ENCODE measurements around the gene MAST1. TPM values are rescaled to one million over a fixed set of nuclear protein-coding genes. Genes with fewer than 3 reads are reported as not detected.

The MAST1 gene
- 1.8 and 2.4 TPM in 2 replicates for polyA plus RNA-seq (2013)

GRCh38 chr19:12838182-12838885 lies at the start of gene MAST1:
Gene MAST1 (plus strand): TSS chr19:12838515. CDS start chr19:12838573, 58 bp downstream.
- Histone ChIP-seq H4K91ac (ENCODE audit: low read depth, low read length) (no peak within 1 kb of the TSS), H3K9ac (ENCODE audit: low read length) (no peak within 1 kb of the TSS), H3K4me1 (ENCODE audit: control insufficient read depth in 1 of 2, insufficient read depth in 2 of 2, low read length in 2 of 2) (peaks cover 7 to 21% of the 10 kb centered on the region in 2 experiments), H4K8ac (ENCODE audit: low read depth, low read length) (no peak within 1 kb of the TSS), H2BK12ac (ENCODE audit: low read length) (no peak within 1 kb of the TSS), H3K27ac (ENCODE audit: low read depth, low read length) (no peak within 1 kb of the TSS), H3K4me2 (ENCODE audit: low read length) (peak within 1 kb of the TSS; percentile 71), H3K4me3 (ENCODE audit: low read depth, low read length) (peak within 1 kb of the TSS; percentile 53), H2BK120ac (ENCODE audit: insufficient read depth, low read length, poor library complexity) (no peak within 1 kb of the TSS), H3K79me1 (ENCODE audit: low read length) (no peaks in the 10 kb centered on the region), H3K36me3 (ENCODE audit: control insufficient read depth in 1 of 2, insufficient read depth in 2 of 2, low read length in 2 of 2) (no peaks in the 10 kb centered on the region), H3K23ac (ENCODE audit: low read length) (no peak within 1 kb of the TSS), H3K27me3 (ENCODE audit: insufficient read depth, low read length) (peaks cover 30% of the 10 kb centered on the region), H3K4ac (ENCODE audit: low read depth, low read length) (no peak within 1 kb of the TSS), H3K79me2 (ENCODE audit: control insufficient read depth, insufficient read depth, low read length, poor library complexity) (no peaks in the 10 kb centered on the region), H2BK5ac (ENCODE audit: low read depth, low read length, poor library complexity) (no peak within 1 kb of the TSS), H3K9me3 (ENCODE audit: insufficient read depth, low read depth, low read length) (peaks cover 10% of the 10 kb centered on the region), H3K14ac (ENCODE audit: low read length) (no peak within 1 kb of the TSS), H4K12ac (ENCODE audit: low read depth, low read length) (no peak within 1 kb of the TSS), H2AK5ac (ENCODE audit: low read length) (no peak within 1 kb of the TSS), H3K18ac (ENCODE audit: low read length) (no peak within 1 kb of the TSS), H2AFZ (ENCODE audit: insufficient read depth, low read length, poor library complexity) (peak within 1 kb of the TSS; percentile 30)
- peak in 1 of 2 donors; percentile 39 for DNase-seq
- WGBS (ENCODE audit: extremely low coverage, insufficient coverage, insufficient read length), result no CpG with 5 or more reads among the region's 69 CpGs

- Histone ChIP-seq H2BK5ac (ENCODE audit: low read depth, low read length, poor library complexity) (peak overlapping the region; percentile 90), H3K4ac (ENCODE audit: low read depth, low read length) (peak overlapping the region; percentile 71), H3K27me3 (ENCODE audit: insufficient read depth, low read length) (no peaks in the 10 kb centered on the region), H3K4me3 (ENCODE audit: low read depth, low read length) (no peak overlapping the region), H3K9me3 (ENCODE audit: insufficient read depth, low read depth, low read length) (peaks cover 2% of the 10 kb centered on the region), H3K23ac (ENCODE audit: low read length) (no peak overlapping the region), H4K8ac (ENCODE audit: low read depth, low read length) (peak overlapping the region; percentile 55), H3K9ac (ENCODE audit: low read length) (peak overlapping the region; percentile 37), H3K79me1 (ENCODE audit: low read length) (peaks cover 75% of the 10 kb centered on the region), H2BK120ac (ENCODE audit: insufficient read depth, low read length, poor library complexity) (peak overlapping the region; percentile 92), H3K27ac (ENCODE audit: low read depth, low read length) (peak overlapping the region; percentile 96), H3K79me2 (ENCODE audit: control insufficient read depth, insufficient read depth, low read length, poor library complexity) (peaks cover 26% of the 10 kb centered on the region), H2AFZ (ENCODE audit: insufficient read depth, low read length, poor library complexity) (peak overlapping the region; percentile 12), H3K4me1 (ENCODE audit: control insufficient read depth in 1 of 2, insufficient read depth in 2 of 2, low read length in 2 of 2) (peaks cover 46 to 53% of the 10 kb centered on the region in 2 experiments), H3K36me3 (ENCODE audit: control insufficient read depth in 1 of 2, insufficient read depth in 2 of 2, low read length in 2 of 2) (peaks cover 0 to 2% of the 10 kb centered on the region in 2 experiments), H3K4me2 (ENCODE audit: low read length) (peak overlapping the region; percentile 96), H4K91ac (ENCODE audit: low read depth, low read length) (peak overlapping the region; percentile 84), H3K14ac (ENCODE audit: low read length) (peak overlapping the region; percentile 91), H4K12ac (ENCODE audit: low read depth, low read length) (peak overlapping the region; percentile 70), H2BK12ac (ENCODE audit: low read length) (peak overlapping the region; percentile 96), H2AK5ac (ENCODE audit: low read length) (peak overlapping the region; percentile 98), H3K18ac (ENCODE audit: low read length) (peak overlapping the region; percentile 79)
- no CpG with 5 or more reads among the region's 12 CpGs for WGBS (ENCODE audit: extremely low coverage, insufficient coverage, insufficient read length)
- peak in 1 of 2 donors; percentile 15 for DNase-seq
These were observed 49.6 kb upstream of the MAST1 start for GRCh38 chr19:12788682-12789097.

- peak overlapping the region; percentile 70 for H4K12ac ChIP-seq (ENCODE audit: low read depth, low read length)
- peaks cover 2% of the 10 kb centered on the region for H3K9me3 ChIP-seq (ENCODE audit: insufficient read depth, low read depth, low read length)
- peak overlapping the region; percentile 84 for H4K91ac ChIP-seq (ENCODE audit: low read depth, low read length)
- H3K79me2 ChIP-seq (ENCODE audit: control insufficient read depth, insufficient read depth, low read length, poor library complexity), result peaks cover 27% of the 10 kb centered on the region
- H3K4me2 ChIP-seq (ENCODE audit: low read length), result peak overlapping the region; percentile 96
- H3K27ac ChIP-seq (ENCODE audit: low read depth, low read length), result peak overlapping the region; percentile 96
- H3K9ac ChIP-seq (ENCODE audit: low read length), result peak overlapping the region; percentile 37
- no peaks in the 10 kb centered on the region for H3K27me3 ChIP-seq (ENCODE audit: insufficient read depth, low read length)
- peak overlapping the region; percentile 71 for H3K4ac ChIP-seq (ENCODE audit: low read depth, low read length)
- H3K36me3 ChIP-seq (ENCODE audit: control insufficient read depth in 1 of 2, insufficient read depth in 2 of 2, low read length in 2 of 2), result peaks cover 0 to 2% of the 10 kb centered on the region in 2 experiments
- peak overlapping the region; percentile 85 for H2BK12ac ChIP-seq (ENCODE audit: low read length)
- H4K8ac ChIP-seq (ENCODE audit: low read depth, low read length), result peak overlapping the region; percentile 96
- H2BK5ac ChIP-seq (ENCODE audit: low read depth, low read length, poor library complexity), result peak overlapping the region; percentile 90
- no peak for DNase-seq
- H3K79me1 ChIP-seq (ENCODE audit: low read length), result peaks cover 76% of the 10 kb centered on the region
- H2AFZ ChIP-seq (ENCODE audit: insufficient read depth, low read length, poor library complexity), result peak overlapping the region; percentile 42
- no peak overlapping the region for H3K4me3 ChIP-seq (ENCODE audit: low read depth, low read length)
- H3K4me1 ChIP-seq (ENCODE audit: control insufficient read depth in 1 of 2, insufficient read depth in 2 of 2, low read length in 2 of 2), result peaks cover 46 to 50% of the 10 kb centered on the region in 2 experiments
- H2BK120ac ChIP-seq (ENCODE audit: insufficient read depth, low read length, poor library complexity), result peak overlapping the region; percentile 92
- no CpG with 5 or more reads among the region's 46 CpGs for WGBS (ENCODE audit: extremely low coverage, insufficient coverage, insufficient read length)
- no peak overlapping the region for H3K23ac ChIP-seq (ENCODE audit: low read length)
- H2AK5ac ChIP-seq (ENCODE audit: low read length), result peak overlapping the region; percentile 88
- H3K18ac ChIP-seq (ENCODE audit: low read length), result peak overlapping the region; percentile 87
- H3K14ac ChIP-seq (ENCODE audit: low read length), result peak overlapping the region; percentile 86
These were observed 49.0 kb upstream of the MAST1 start for GRCh38 chr19:12789098-12789903.

- peak; percentile 91 to 93 for DNase-seq
- Histone ChIP-seq H4K91ac (ENCODE audit: low read depth, low read length) (peak overlapping the region; percentile 84), H3K9ac (ENCODE audit: low read length) (peak overlapping the region; percentile 31), H3K18ac (ENCODE audit: low read length) (peak overlapping the region; percentile 87), H3K14ac (ENCODE audit: low read length) (peak overlapping the region; percentile 80), H2BK5ac (ENCODE audit: low read depth, low read length, poor library complexity) (peak overlapping the region; percentile 90), H4K12ac (ENCODE audit: low read depth, low read length) (peak overlapping the region; percentile 5), H3K4me3 (ENCODE audit: low read depth, low read length) (peak overlapping the region; percentile 59), H4K8ac (ENCODE audit: low read depth, low read length) (peak overlapping the region; percentile 96), H3K27me3 (ENCODE audit: insufficient read depth, low read length) (no peaks in the 10 kb centered on the region), H3K23ac (ENCODE audit: low read length) (no peak overlapping the region), H2AFZ (ENCODE audit: insufficient read depth, low read length, poor library complexity) (peak overlapping the region; percentile 41), H2BK120ac (ENCODE audit: insufficient read depth, low read length, poor library complexity) (peak overlapping the region; percentile 57), H3K79me2 (ENCODE audit: control insufficient read depth, insufficient read depth, low read length, poor library complexity) (peaks cover 26% of the 10 kb centered on the region), H3K4me1 (ENCODE audit: control insufficient read depth in 1 of 2, insufficient read depth in 2 of 2, low read length in 2 of 2) (peaks cover 39 to 44% of the 10 kb centered on the region in 2 experiments), H3K4ac (ENCODE audit: low read depth, low read length) (peak overlapping the region; percentile 57), H3K36me3 (ENCODE audit: control insufficient read depth in 1 of 2, insufficient read depth in 2 of 2, low read length in 2 of 2) (peaks cover 0 to 2% of the 10 kb centered on the region in 2 experiments), H3K9me3 (ENCODE audit: insufficient read depth, low read depth, low read length) (peaks cover 2% of the 10 kb centered on the region), H3K27ac (ENCODE audit: low read depth, low read length) (peak overlapping the region; percentile 96), H3K4me2 (ENCODE audit: low read length) (peak overlapping the region; percentile 96), H2AK5ac (ENCODE audit: low read length) (peak overlapping the region; percentile 86), H3K79me1 (ENCODE audit: low read length) (peaks cover 69% of the 10 kb centered on the region), H2BK12ac (ENCODE audit: low read length) (peak overlapping the region; percentile 69)
- no CpG with 5 or more reads among the region's 56 CpGs for WGBS (ENCODE audit: extremely low coverage, insufficient coverage, insufficient read length)
These were observed 48.3 kb upstream of the MAST1 start for GRCh38 chr19:12789904-12790619.
